ENCODE data around the gene BPIFB3.

- TF ChIP-seq, protein P1, sequence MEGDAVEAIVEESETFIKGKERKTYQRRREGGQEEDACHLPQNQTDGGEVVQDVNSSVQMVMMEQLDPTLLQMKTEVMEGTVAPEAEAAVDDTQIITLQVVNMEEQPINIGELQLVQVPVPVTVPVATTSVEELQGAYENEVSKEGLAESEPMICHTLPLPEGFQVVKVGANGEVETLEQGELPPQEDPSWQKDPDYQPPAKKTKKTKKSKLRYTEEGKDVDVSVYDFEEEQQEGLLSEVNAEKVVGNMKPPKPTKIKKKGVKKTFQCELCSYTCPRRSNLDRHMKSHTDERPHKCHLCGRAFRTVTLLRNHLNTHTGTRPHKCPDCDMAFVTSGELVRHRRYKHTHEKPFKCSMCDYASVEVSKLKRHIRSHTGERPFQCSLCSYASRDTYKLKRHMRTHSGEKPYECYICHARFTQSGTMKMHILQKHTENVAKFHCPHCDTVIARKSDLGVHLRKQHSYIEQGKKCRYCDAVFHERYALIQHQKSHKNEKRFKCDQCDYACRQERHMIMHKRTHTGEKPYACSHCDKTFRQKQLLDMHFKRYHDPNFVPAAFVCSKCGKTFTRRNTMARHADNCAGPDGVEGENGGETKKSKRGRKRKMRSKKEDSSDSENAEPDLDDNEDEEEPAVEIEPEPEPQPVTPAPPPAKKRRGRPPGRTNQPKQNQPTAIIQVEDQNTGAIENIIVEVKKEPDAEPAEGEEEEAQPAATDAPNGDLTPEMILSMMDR (IDR thresholded peaks at IDR 0.05) = no peak
- no peak for TF ChIP-seq POLR2A (IDR thresholded peaks at IDR 0.05)
These were observed 5.4 kb downstream of the BPIFB3 start for GRCh38 chr20:33059136-33059535.

Measured in heart left ventricle (tissue), 13 donors.